ENCODE measurements around the gene MAGI2. TPM values are rescaled to one million over a fixed set of nuclear protein-coding genes. Genes with fewer than 3 reads are reported as not detected.

Gene MAGI2
- total RNA-seq, 1 donor from 2014 or later, result 4.0 TPM

GRCh38 chr7:78786055-78786454, 667.4 kb downstream of the MAGI2 start:
- H3K27ac ChIP-seq, result no peak overlapping the region
- intact Hi-C loops (cut with DNase I), result no loop called here
- no peaks in the 10 kb centered on the region for H3K9me3 ChIP-seq
- no peak for TF ChIP-seq CTCF (IDR thresholded peaks at IDR 0.05)
- no peaks in the 10 kb centered on the region for H3K4me1 ChIP-seq
- no peaks in the 10 kb centered on the region for H3K36me3 ChIP-seq
- no peak overlapping the region for H3K4me3 ChIP-seq
- no peak for DNase-seq (ENCODE audit: low spot score in 2 of 2)
- no peaks in the 10 kb centered on the region for H3K27me3 ChIP-seq

GRCh38 chr7:78783179-78783962, 670.1 kb downstream of the MAGI2 start:
- H3K36me3 ChIP-seq, result no peaks in the 10 kb centered on the region
- H3K4me3 ChIP-seq, result no peak overlapping the region
- no peaks in the 10 kb centered on the region for H3K27me3 ChIP-seq
- DNase-seq (ENCODE audit: low spot score in 2 of 2), result no peak
- intact Hi-C loops (cut with DNase I), result no loop called here
- H3K27ac ChIP-seq, result no peak overlapping the region
- no peak for TF ChIP-seq CTCF (IDR thresholded peaks at IDR 0.05)
- H3K4me1 ChIP-seq, result no peaks in the 10 kb centered on the region
- no peaks in the 10 kb centered on the region for H3K9me3 ChIP-seq

- intact Hi-C loops (cut with DNase I), result no loop called here
Measured at GRCh38 chr7:78780560-78780959, 672.9 kb downstream of the MAGI2 start.

GRCh38 chr7:78779788-78780187, 673.7 kb downstream of the MAGI2 start:
- Histone ChIP-seq H3K4me1 (no peaks in the 10 kb centered on the region), H3K27me3 (no peaks in the 10 kb centered on the region), H3K9me3 (no peaks in the 10 kb centered on the region), H3K27ac (no peak overlapping the region), H3K36me3 (no peaks in the 10 kb centered on the region), H3K4me3 (no peak overlapping the region)
- no peak for DNase-seq (ENCODE audit: low spot score in 2 of 2)
- intact Hi-C loops (cut with DNase I), result no loop called here
- no peak for TF ChIP-seq CTCF (IDR thresholded peaks at IDR 0.05)

More at GRCh38 chr7:78780560-78780959, 672.9 kb downstream of the MAGI2 start:
- H3K27me3 ChIP-seq, result no peaks in the 10 kb centered on the region
- H3K4me3 ChIP-seq, result no peak overlapping the region
- no peak overlapping the region for H3K27ac ChIP-seq
- no peaks in the 10 kb centered on the region for H3K36me3 ChIP-seq
- no peak for TF ChIP-seq CTCF (IDR thresholded peaks at IDR 0.05)
- H3K4me1 ChIP-seq, result no peaks in the 10 kb centered on the region
- H3K9me3 ChIP-seq, result no peaks in the 10 kb centered on the region
- no peak for DNase-seq (ENCODE audit: low spot score in 2 of 2)

- H3K4me1 ChIP-seq, result no peaks in the 10 kb centered on the region
- no peaks in the 10 kb centered on the region for H3K27me3 ChIP-seq
- intact Hi-C loops (cut with DNase I), result no loop called here
- H3K27ac ChIP-seq, result no peak overlapping the region
- H3K36me3 ChIP-seq, result no peaks in the 10 kb centered on the region
- no peaks in the 10 kb centered on the region for H3K9me3 ChIP-seq
- no peak overlapping the region for H3K4me3 ChIP-seq
- TF ChIP-seq CTCF (IDR thresholded peaks at IDR 0.05), result no peak
- DNase-seq (ENCODE audit: low spot score in 2 of 2), result no peak
Measured at GRCh38 chr7:78777829-78778228, 675.6 kb downstream of the MAGI2 start.

Measured in ascending aorta (tissue), 2 donors.